HG03457 (cell line): ENCODE data around the gene ABHD16A.

ENCODE experiments used
- ATAC-seq: cut with Tn5 transposase; IDR thresholded peaks from one replicate; pipeline ENCODE4 v1.9.1; 2021; ENCODE audit warnings: moderate number of reproducible peaks; ENCODE audit not compliant: unreplicated experiment

Gene ABHD16A

DNA sequence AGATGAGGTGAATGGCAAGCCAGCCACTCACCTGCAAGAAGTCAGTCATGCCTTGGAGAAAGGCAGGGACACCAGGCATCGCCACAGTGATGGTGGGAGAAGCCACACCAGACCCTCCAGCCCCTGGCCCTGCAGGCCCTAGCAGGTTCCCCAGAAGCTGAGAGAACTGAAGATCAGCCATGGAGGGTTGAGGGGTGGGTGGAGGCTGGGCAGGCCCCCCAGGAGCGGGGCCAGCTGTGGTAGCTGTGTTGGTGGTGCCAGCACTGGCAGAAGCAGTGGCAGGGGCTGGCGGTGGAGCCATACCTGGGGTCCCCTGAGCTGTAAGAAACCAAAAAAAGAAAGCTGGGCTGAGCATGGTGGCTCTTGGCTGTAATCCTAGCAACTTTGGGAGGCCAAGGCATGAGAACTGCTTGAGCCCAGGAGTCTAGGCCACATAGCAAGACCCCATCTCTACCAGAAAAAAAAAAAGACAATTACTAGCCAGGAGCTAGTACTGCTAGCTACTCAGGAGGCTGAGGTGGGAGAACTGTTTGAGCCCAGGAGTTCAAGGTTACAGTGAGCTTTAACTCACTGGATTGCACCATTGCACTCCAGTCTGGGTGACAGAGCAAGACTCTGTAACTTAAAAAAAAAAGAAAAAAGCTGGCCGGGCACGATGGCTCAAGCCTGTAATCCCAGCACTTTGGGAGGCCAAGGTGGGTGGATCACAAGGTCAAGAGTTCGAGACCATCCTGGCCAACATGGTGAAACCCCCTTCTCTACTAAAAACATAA lies 60.1 kb downstream of the ABHD16A start:
- ATAC-seq, result no peak

DNA sequence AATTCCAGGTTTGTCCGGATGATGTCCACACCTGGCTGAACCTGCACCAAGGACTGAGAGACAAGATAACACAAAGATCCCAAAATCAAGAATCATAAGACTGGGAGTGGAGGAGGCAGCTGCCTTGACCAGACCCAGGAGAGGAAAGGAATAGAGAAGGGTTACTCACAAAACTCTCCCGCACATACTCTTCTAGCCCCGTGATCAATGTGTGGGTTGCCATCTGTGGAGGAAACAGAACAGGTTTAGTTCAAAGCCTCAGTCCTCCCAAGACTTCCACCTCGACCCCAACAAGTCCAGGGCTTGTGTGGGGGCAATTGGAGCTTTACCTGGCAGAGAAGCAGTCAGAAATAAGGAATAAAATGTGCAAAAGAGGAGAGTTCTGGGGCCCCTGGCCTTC lies 61.8 kb downstream of the ABHD16A start:
- no peak for ATAC-seq

DNA sequence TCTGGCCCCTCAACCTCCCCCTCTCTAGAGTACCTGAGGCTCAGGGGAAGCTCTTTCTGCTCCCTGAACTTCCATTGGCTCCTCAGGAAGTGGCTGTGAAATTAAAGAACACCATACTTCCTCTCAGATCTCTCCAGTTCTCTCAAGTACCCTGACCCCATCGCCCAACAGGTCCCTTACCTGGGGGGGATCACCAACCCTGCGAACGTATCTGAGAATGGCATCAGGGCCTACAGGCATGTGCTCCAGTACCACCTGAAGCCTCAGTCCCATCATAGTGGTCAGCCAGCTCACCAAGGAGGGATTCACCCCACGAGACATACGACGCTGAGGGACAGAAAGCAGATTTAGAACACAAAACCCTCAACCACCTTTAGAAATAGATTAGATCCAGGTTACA lies 62.5 kb downstream of the ABHD16A start:
- no peak for ATAC-seq

DNA sequence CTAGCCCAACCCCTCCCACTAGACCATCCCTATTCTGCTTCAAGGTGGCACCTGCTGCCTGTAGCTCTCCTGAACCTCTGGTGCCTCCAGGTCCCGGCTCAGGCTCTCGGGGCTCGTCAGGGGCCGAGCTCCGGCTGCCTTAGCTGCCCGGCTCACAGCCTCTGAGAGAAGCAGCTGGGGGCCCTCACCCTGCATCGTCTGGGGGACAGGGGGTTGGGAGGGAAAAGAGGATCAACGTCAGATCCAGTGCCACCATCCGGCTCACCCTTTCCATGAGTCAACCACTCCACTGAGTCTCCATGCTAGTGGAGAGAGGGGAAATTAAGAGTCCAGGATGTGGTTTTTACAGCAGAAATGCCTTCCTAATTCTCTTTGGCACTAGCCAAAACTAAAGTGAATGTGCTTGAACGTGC lies 63.7 kb downstream of the ABHD16A start:
- ATAC-seq, result no peak

DNA sequence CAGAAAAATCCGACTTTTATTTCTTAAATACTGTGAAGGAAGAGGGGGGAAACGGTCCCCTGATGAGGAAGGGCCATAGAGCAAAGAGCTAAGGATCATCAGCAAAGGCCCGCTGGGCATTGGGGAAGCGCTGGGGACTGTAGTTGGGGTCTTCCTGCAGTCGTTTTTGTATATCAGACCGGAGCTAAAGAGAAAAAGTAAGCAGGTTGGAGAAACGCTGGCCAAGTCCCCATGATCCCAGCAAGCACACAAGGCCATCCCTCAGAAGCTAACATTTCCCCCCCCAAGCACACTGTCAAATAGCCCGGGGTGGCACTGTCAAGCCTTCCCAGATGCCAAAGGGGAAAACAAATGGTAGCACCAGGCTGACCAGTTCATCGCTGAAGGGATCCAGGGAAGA lies 64.1 kb downstream of the ABHD16A start:
- no peak for ATAC-seq
